Measurements from ENCODE around the gene PDIA4.
"Not testable (repeated sequence)": the region's sequence is repeated elsewhere in the genome, so short reads cannot be mapped to it uniquely, and the experiment has no call there.

PDIA4 gene, protein sequence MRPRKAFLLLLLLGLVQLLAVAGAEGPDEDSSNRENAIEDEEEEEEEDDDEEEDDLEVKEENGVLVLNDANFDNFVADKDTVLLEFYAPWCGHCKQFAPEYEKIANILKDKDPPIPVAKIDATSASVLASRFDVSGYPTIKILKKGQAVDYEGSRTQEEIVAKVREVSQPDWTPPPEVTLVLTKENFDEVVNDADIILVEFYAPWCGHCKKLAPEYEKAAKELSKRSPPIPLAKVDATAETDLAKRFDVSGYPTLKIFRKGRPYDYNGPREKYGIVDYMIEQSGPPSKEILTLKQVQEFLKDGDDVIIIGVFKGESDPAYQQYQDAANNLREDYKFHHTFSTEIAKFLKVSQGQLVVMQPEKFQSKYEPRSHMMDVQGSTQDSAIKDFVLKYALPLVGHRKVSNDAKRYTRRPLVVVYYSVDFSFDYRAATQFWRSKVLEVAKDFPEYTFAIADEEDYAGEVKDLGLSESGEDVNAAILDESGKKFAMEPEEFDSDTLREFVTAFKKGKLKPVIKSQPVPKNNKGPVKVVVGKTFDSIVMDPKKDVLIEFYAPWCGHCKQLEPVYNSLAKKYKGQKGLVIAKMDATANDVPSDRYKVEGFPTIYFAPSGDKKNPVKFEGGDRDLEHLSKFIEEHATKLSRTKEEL

GRCh38 chr7:149028346-149029109 is at the start of gene PDIA4:
Gene PDIA4, minus strand, starts transcription at chr7:149028505. Its CDS starts 97 bp downstream, at chr7:149028408.
- peak; percentile 100 for DNase-seq

DNA sequence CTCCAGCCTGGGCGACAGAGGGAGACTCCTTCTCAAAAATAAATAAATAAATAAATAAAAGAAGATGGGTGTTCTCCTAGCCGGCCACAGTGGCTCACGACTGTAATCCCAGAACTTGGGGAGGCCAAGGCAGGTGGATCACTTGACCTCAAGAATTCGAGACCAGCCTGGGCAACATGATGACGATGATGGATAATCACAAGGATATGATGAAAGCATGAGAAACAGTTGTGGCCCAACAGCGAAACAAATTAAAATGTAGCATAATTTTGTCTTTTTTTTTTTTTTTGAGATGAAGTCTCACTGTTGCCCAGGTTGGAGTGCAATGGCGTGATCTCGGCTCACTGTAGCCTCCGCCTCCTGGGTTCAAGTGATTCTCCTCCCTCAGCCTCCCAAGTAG is 49.3 kb upstream of the PDIA4 start:
- DNase-seq = no peak

DNA sequence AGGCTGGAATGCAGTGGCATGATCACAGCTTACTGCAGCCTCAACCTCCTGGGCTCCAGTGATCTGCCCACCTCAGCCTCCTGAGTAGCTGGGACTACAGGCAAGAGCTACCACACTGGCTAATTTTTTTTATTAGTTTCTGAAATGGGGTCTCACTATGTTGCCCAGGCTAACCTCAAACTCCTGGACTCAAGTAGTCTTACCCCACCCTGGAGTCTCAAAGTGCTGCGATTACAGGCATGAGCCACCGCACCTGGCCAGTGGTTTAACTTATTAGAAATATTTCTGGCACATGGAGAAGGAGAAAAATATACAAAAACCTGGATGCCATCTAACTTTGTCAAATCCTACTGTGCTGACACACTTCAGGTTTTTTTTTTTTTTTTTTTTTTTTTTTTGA is 47.0 kb upstream of the PDIA4 start:
- DNase-seq = no peak

DNA sequence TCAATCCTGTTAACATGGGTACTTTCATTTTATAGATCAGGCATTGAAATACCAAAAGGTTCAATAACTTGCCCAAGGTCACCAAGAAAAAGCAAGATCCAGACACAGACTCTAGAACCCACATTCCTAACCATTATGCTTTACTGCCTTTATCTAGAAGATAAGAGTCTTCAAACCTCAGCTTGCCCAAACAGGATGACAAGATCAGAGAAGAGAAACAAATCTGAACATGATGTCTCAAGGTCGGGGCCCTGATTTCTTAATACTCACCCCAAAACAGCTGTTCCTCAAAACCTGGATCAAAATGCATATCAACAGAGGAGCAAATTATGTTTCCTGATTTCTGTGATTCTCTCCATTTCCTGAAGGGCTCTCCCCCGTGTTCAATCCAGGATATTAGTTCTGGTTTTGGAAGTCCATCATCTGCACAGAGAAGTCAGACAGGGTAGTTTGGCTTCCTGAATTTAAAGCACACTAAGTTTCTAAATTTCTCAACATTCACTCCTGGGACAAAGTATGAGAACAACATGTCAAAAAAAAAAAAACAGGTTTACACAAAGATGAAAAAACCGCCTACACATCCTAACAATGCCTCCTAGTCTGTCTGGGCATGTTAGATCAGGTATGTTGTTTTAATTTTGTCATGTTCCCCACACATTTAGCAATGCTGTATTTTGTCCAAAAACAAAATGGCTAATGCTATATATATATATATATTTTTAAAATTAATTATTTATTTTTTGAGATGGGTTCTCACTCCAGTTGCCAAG is 46.0 kb upstream of the PDIA4 start:
- no peak for DNase-seq

DNA sequence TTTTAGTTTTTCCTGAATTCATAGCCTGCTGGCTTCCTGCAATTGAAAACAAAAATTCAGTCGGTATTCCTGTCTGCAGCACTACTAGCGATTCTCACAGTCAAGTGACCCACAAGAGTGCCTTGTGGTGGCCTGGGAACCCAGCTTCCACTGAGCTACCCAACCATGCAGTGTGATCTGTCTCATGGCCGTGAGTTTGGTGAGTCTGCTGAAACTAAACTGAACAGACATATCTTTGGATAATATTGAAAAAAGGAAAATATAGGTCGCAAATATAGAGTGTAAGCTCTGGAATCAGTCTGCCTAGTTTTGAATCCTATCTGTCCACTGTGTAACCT is 44.1 kb upstream of the PDIA4 start:
- no peak for DNase-seq

DNA sequence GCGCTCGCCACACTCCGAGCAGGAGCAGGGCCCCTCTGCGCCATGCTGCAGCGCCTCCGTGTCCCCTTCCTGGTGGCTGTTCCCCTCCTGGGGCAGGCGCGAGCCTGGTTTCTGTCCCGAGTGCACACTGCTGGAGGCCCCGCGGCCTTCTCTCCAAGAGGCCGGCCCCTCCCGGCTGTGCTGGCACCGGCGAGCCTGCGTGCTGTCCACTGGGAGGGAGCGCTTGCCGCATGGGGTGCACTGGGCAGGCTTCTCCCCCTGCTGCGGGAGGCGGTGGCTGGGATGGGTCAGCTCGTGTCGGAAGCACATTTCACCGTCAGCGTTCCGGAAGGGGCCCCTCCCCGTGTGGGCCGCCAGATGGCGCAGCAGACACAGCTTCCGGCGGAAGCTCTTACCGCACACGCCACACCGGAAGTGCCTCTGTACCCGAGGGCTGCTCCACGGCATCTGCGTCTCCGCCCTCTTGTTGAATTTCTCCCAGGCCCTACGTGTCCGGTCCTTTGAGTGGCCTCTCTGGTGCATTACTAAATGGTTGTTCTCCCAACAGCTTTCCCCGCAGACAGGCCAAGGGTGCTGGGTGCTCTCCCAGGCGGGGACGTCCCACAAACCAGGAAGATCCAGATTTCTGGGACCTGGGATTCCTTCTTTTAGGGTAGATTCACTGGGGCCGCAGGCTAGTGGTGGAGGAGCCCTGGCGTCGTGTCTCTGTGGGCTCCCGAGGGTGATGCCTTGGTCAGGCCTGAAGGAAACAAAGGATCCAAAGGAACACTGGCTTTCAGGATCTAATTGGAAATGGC is 43.5 kb upstream of the PDIA4 start:
- no peak for DNase-seq

DNA sequence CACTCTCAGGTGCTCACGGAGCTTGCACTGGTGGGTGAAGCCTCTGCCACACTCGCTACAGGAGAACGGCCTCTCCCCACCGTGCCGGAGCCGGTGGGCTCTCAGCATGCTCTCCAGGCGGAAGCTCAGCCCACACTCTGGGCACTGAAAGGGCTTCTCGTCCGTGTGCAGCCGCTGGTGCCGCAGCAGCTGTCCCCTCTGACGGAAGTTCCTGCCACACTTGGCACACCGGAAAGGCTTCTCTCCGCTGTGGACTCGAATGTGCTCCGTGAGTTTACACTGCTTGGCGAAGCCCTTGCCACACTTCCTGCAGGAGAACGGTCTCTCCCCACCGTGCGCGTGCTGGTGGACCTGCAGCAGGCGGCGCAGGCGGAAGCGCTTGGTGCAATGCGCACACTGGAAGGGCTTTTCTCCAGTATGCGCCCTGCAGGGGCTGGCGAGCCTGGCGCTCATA is 42.9 kb upstream of the PDIA4 start:
- DNase-seq = no peak

DNA sequence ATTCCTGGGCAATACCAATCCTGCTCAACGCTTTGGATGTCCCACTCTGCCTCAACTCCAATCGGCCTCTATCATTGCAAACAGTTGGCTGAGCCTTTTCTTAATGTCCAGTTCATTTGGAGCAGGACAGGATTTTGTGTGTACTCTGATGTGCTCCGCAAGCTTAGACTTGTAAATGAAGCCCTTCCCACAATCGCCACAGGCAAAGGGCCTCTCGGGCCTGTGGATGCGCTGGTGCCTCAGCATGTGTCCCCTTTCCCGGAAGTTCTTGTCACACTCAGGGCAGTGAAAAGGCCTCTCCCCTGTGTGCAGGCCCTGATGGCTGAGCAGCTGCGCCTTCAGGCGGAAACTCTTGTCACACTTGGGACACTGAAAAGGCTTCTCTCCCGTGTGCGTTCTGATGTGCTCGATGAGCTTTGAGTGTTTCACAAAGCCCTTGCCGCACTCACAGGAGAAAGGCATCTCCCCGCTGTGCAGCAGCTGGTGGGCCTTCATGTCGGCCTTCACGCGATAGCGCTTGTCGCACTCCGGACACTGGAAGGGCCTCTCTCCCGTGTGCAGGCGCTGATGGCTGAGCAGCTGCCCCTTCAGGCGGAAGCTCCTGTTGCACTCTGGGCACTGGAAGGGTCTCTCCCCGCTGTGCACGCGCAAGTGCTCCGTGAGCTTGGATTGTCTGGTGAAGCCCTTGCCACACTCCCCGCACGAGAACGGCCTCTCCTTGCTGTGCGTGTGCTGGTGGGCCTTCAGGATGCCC is 42.2 kb upstream of the PDIA4 start:
- DNase-seq = no peak

DNA sequence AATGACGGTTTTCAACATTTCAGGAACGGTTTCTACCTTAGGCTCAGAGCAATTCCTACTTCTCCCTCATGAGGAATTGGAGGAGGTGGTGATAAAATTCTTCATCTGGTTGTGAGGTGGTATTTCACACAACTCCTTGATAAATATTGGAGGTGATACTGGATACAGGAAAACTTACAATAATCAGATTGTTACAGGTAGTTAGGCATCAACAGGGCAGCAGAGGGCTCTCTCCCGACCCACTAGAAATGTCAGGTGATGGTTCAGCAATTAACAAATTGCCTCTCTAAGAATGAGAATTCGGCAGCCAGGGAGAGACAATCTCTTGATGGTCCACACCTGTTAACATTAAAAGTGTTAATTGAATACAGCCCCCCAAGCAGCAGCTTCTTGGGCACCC is 39.6 kb upstream of the PDIA4 start:
- no peak for DNase-seq

- no peak for DNase-seq
These were observed 35.2 kb upstream of the PDIA4 start for GRCh38 chr7:149063476-149063875.

DNA sequence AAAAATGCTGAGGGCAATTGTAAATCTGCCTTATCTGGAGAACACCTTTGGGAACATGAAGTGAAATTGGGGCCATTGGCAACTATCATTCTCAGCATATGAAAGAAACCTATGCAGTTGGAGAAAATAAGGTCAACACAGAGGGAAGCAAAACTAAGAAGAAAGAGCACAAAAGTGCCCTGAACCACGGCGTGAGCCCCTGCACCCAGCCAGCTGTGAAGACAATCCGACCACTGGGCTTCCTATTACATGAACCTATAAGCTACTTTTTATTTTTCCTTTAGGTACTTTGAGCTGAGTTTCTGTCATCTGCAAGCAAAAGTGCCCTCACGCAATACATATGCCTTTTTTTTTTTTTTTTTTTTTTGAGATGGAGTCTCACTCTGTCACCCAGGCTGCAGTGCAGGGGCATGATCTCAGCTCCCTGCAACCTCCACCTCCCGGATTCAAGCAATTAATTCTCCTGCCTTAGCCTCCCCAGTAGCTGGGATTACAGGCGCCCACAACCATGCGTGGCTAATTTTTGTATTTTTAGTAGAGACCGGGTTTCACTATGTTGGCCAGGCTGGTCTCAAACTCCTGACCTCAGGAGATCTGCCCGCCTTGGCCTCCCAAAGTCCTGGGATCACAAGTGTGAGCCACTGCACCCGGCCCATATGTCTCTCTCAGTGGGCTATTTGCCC is 34.1 kb upstream of the PDIA4 start:
- not testable (repeated sequence) for DNase-seq

GRCh38 chr7:149060156-149060555 is 31.9 kb upstream of the PDIA4 start:
- no peak for DNase-seq

DNA sequence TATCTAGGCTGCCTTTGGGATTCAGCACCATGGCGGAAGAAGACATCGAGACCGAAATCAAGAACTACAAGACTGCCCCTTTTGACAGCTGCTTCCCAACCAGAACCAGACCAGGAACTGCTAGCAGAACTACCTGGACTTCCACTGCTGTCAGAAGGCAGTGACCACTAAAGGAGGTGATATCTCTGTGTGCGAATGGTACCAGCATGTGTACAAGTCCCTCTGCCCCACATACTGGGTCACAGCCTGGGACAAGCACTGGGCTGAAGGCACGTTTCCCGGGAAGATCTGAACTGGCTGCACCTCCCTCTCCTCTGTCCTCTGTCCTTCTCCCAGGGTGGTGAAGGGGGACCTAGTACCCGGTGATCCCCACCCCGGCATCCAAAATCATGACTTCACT is 25.6 kb upstream of the PDIA4 start:
- DNase-seq = no peak

DNA sequence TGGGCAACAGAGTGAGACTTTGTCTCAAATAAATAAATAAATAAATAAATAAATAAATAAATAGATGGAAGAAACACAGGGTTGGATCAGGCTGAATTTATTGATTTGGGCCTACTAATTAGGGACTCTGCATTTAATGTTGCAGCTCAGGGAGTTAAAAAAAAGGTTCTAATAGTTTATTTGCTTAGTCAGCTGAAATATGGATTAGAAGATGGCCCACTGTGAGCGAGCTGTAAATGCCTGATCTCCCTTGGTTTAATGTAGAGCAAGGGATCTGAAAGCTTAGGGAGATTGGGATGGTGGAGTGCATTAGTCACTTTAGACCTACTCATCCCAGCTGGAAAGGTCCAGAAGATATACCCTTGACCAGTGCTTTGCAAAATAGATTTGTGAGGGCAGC is 25.1 kb upstream of the PDIA4 start:
- no peak for DNase-seq

- DNase-seq = no peak
These were observed 22.6 kb upstream of the PDIA4 start for GRCh38 chr7:149050941-149051340.

- no peak for DNase-seq
These were observed 20.5 kb upstream of the PDIA4 start for GRCh38 chr7:149048805-149049204.

DNA sequence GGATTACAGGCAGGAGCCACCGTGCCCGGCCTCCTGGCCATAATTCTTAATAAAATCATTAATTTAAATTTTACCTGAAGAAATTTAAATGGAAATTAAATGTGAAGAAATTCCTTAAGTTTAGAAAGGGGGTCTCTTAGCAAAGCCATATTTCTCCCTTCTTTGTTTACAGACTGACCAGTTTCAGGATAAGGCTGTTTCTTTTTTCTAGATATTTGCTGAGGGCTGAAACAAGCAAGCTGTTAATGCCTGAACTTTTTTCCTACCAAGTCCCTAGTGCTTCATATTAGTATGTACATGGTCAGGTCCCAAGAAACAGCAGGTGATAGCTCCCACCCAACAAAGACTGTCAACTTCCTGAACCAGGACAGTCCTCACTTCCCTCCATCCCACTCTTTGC is 18.1 kb upstream of the PDIA4 start:
- DNase-seq = no peak

DNA sequence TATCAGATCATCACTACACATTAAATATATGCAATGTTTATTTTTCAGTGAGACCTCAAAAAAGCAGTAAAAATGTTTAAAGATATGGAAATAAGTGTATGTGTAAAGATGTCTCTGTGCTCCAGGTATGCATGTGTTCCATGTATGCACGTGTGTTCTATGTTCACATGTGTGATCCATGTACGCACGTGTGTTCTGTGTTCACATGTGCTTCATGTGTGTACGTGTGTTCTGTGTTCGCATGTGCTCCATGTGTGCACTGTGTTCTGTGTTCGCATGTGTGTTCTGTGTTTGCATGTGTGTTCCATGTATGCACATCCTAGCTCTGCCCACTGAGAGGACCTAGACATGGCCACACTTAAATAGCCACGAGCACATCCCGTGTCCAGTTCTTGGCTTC is 15.6 kb upstream of the PDIA4 start:
- no peak for DNase-seq

- no peak for DNase-seq
These were observed 13.0 kb upstream of the PDIA4 start for GRCh38 chr7:149041350-149041749.

DNA sequence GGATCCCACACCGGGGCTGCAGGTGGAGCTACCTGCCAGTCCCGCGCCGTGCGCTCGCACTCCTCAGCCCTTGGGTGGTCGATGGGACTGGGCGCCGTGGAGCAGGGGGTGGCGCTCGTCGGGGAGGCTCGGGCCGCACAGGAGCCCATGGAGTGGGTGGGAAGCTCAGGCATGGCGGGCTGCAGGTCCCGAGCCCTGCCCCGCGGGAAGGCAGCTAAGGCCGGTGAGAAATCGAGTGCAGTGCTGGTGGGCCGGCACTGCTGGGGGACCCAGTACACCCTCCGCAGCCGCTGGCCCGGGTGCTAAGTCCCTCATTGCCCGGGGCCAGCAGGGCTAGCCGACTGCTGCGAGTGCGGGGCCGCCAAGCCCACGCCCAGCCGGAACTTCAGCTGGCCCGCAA is 10.3 kb upstream of the PDIA4 start:
- DNase-seq = not testable (repeated sequence)

DNA sequence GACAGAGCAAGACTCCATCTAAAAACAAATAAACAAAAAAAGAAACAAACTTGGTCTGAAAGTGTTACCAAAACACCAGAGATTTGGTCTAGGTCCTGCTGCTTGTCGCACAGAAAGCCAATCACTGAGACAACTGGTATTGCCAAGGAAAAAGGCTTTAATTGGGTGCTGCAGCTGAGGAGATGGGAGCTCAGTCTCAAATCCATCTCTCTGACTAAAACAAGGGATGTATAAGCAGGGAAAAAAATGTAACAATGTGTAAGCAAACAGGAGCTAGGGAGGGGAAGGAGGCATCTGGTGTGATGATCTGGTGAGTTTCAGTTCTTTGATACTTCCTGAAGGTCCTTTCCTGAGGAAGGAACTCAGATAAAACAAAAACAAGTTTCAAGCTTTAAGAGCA is 8.4 kb upstream of the PDIA4 start:
- no peak for DNase-seq
